Kidney epithelial cell (primary cell): ENCODE data around the gene ITGB4. TPM values are rescaled to one million over a fixed set of nuclear protein-coding genes. Genes with fewer than 3 reads are reported as not detected.

Experiments
- DNase-seq: peaks from one replicate; pipeline ENCODE4 v3.0.0-alpha.2; 2010; ENCODE audit warnings: low read depth
- H3K27me3 ChIP-seq: 2 replicates; pipeline ENCODE4 v1.6.0; 2011; ENCODE audit warnings: low read length; ENCODE audit not compliant: control insufficient read depth, insufficient read depth
- H3K36me3 ChIP-seq: 2 replicates; pipeline ENCODE4 v1.5.1; 2011; ENCODE audit warnings: low read length; ENCODE audit not compliant: control insufficient read depth, insufficient read depth
- H3K4me3 ChIP-seq: 2 replicates; pipeline ENCODE4 v1.5.1; 2011; ENCODE audit warnings: low read depth, mild to moderate bottlenecking, control low read depth, low read length
- CTCF ChIP-seq: IDR thresholded peaks from 2 replicates; pipeline ENCODE4 v1.5.1; 2011; ENCODE audit warnings: mild to moderate bottlenecking, moderate library complexity, low read length, control low read depth, inconsistent platforms; ENCODE audit not compliant: insufficient read depth, poor library complexity, severe bottlenecking
- total RNA-seq: library from RNA; depleted of rRNA; stranded (reverse); fragments of >200 nt; gene quantifications from 2 replicates; pipeline ENCODE4 v1.2.3, GENCODE V29; 2015

ITGB4 gene
- total RNA-seq, 1 donor from 2014 or later: 17.8 TPM

DNA sequence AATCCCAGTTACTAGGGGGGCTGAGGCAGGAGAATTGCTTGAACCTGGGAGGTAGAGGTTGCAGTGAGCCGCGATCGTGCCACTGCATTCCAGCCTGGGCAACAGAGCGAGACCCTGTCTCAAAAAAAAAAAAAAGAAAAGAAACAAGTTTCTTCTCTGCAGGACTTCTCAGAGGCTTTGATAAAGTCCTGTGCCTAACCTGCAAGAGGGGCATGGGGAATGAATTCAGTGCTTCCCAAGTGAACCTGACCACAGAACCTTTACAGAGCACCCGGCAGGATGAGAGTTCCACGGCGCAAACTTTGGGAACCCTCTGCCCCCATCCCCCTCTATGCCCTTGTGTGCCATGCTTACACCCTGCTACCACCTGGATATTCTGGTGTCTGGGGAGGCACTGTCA is 17.9 kb downstream of the ITGB4 start:
- Histone ChIP-seq H3K36me3 (no peaks in the 10 kb centered on the region), H3K27me3 (no peaks in the 10 kb centered on the region), H3K4me3 (no peak overlapping the region)
- no peak for TF ChIP-seq CTCF
- DNase-seq: no peak

GRCh38 chr17:75739801-75740200 is 18.5 kb downstream of the ITGB4 start:
- no peak overlapping the region for H3K4me3 ChIP-seq
- TF ChIP-seq CTCF: no peak
- no peaks in the 10 kb centered on the region for H3K36me3 ChIP-seq
- no peak for DNase-seq
- no peaks in the 10 kb centered on the region for H3K27me3 ChIP-seq

- DNase-seq: no peak
- no peak for TF ChIP-seq CTCF
- H3K36me3 ChIP-seq: no peaks in the 10 kb centered on the region
- H3K4me3 ChIP-seq: no peak overlapping the region
- H3K27me3 ChIP-seq: no peaks in the 10 kb centered on the region
These were observed 19.0 kb downstream of the ITGB4 start for GRCh38 chr17:75740215-75740614.

DNA sequence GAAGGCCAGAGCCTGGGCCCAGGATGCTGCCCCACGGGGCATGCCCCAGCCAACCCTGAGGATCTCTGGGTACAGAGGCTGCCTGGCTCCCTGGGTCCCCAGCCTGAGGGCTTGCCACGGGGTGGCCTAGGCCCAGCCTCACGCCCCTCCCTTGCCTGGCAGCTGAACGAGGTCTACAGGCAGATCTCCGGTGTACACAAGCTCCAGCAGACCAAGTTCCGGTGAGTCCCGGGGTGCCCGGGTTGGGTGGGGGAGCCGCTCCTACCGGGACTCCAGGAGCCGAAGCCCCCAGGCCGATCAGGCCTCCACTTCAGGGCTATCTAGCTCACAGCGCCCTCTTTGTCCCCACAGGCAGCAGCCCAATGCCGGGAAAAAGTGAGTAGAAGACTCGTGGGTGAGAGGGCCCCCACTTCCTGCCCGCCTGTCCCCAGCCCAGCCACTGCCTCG is 19.4 kb downstream of the ITGB4 start:
- Histone ChIP-seq H3K36me3 (no peaks in the 10 kb centered on the region), H3K4me3 (no peak overlapping the region), H3K27me3 (no peaks in the 10 kb centered on the region)
- TF ChIP-seq CTCF: no peak
- DNase-seq: no peak

DNA sequence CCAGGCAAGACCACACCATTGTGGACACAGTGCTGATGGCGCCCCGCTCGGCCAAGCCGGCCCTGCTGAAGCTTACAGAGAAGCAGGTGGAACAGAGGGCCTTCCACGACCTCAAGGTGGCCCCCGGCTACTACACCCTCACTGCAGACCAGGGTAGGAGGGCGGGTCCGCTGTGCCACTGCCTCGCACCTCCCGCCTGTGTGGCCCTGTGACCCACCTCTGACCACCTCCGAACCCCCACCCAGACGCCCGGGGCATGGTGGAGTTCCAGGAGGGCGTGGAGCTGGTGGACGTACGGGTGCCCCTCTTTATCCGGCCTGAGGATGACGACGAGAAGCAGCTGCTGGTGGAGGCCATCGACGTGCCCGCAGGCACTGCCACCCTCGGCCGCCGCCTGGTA is 21.1 kb downstream of the ITGB4 start:
- no peak overlapping the region for H3K4me3 ChIP-seq

More for the DNA sequence above, 21.1 kb downstream of the ITGB4 start:
- no peak for DNase-seq
- Histone ChIP-seq H3K27me3 (no peaks in the 10 kb centered on the region), H3K36me3 (no peaks in the 10 kb centered on the region)
- no peak for TF ChIP-seq CTCF
